Smooth muscle cell of bladder (primary cell): Measurements from ENCODE around the gene ACAN. TPM values are rescaled to one million over a fixed set of nuclear protein-coding genes. Genes with fewer than 3 reads are reported as not detected.

Experiments used
- total RNA-seq: library from RNA; depleted of rRNA; stranded (reverse); fragments of >200 nt; gene quantifications from 2 replicates; pipeline ENCODE4 v1.2.3, GENCODE V29; 2014

Gene ACAN
- 0.28 and 0.92 TPM in 2 replicates for total RNA-seq

DNA sequence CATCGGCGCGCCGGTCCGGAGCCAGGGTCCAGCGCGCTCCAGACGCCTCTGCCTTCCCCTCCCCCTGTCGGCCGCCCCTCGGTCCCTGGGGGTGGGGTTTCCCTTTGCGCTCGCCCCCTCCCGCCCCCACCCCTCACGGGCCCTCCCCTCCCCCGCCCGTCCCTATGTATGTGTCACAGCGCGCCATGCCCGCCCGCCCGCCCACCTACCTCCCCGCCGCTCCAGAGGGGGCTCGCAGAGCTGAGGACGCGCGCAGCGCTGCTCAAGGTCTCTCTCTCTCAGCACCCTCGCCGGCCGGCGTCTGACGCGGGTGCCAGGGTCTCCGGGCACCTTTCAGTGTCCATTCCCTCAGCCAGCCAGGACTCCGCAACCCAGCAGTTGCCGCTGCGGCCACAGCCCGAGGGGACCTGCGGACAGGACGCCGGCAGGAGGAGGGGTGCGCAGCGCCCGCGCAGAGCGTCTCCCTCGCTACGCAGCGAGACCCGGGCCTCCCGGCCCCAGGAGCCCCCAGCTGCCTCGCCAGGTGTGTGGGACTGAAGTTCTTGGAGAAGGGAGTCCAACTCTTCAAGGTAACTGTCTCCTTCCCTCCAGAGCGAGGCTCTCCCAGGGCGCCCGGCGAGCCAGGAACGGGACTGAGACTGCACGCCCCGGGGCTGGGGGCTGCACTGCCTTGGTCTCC, at the start of gene ACAN:
Gene ACAN (plus strand): TSS at position 196 of the 679 bp plus-strand sequence. CDS start 32,771 bp downstream, outside the sequence.

DNA sequence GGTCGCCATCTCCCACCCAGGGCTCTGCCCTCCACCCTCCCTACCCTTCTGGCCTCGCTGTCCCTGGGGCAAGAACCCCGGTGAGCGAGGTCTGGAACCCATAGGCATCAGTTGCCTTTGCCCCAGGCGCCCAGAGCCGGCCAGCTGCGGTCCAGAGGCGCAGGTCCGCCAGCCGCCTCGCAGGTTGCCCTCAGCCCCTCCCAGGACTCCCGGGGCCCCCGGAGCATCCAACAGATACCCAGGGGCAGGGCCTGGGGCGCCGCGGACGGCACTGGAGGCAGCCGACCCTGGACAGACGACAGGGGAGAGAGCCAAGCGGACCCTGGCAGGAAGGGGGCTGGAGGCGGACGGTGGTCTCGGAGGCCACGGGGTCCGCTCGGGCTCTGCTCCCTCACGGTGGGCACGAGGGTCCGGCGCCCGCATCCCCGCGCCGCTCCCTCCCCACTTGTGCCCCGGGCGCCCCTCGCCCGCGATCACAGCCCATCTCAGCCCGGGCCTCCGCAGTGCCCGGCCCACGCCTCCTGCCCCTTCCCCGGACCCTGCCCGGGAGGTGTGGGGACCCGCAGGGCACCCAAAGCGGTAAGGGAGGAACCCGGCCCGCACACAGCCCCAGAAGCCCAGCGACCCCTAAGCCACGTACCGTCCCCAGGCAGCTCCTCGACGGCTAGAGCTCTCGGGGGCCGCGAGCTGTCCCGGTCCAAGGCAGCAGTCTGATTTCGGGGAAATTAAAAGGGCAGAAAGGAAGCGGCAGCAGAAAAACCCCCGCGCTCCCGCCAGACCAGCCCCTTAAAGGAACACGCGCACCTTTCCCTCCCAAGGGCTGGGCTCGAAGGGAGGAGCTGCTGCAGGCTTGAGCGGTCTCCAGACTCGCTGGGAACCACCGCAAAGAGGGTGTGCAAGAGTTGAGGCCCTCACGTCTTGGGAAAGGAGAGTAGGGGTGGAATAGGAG, 91.9 kb downstream of the ACAN start, which contains the start of gene HAPLN3:
Gene HAPLN3 (minus strand): TSS at position 726 of the 949 bp plus-strand sequence. CDS start 8,246 bp downstream, outside the sequence.

DNA sequence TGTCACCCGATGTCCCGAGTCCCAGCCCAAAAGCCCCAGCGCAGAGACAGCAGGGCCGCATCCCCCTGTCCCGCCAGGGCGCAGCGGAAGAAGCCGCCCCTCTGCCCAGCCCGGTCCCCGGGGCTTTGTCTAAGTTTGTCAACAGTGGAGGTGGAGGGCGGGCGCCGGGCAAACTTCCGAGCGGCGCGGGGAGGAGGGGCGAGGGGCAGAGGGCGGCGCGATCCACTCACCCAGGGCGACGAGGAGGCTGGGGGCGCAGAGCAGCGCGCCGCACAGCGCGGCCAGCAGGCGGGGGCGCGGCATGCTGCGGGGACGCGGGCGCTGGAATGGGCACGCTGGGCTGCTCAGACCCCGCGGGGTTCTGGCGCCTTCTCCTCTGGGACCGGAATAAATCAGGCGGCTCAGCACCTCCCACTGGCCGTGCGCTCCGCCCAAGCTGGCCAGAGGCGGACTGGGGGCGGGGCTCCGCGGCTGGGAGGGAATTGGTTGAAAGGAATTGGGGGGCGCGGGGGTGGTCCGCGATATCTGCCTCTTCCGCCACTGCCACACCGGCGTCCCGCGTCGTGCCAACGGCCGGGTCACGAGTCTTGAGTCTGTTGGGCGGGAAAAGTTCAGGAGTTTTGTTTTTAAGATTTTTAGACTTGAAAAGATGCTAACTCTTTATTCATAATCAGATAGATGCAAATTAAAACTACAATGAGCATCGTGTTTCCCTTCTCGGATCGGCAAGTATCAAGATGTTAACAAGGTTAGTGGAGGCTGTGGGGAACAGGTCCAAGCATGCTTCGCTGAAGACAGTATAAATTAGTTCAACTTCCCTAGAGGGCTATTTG, 110.0 kb downstream of the ACAN start, which contains the start of gene MFGE8:
Gene MFGE8 (minus strand): TSS at position 363 of the 833 bp plus-strand sequence. CDS start 60 bp downstream, at position 303.

Other genes starting within 250 kb of the ACAN start
- gene AEN, start 182.1 kb upstream of the ACAN start, total RNA-seq: 45.1 and 75.2 TPM in 2 replicates
- 1.8 and 4.8 TPM in 2 replicates for gene ISG20, start 164.4 kb upstream of the ACAN start, total RNA-seq
- gene HAPLN3, start 92.1 kb downstream of the ACAN start, total RNA-seq: 4.7 and 9.8 TPM in 2 replicates
- gene MFGE8, start 109.9 kb downstream of the ACAN start, total RNA-seq: 122 and 242 TPM in 2 replicates